Measurements from ENCODE around the gene PCDHB13.
A peak's percentile ranks its signal among the peaks of the same experiment; 100 is the strongest.
"Not testable (repeated sequence)": the region's sequence is repeated elsewhere in the genome, so short reads cannot be mapped to it uniquely, and the experiment has no call there.

Gene PCDHB13

GRCh38 chr5:141188682-141189081 lies 25.0 kb upstream of the PCDHB13 start:
- H4K91ac ChIP-seq (ENCODE audit: low read depth, low read length, poor library complexity); H2AK5ac ChIP-seq (ENCODE audit: low read depth, low read length); DNase-seq (ENCODE audit: low spot score); H3K79me1 ChIP-seq (ENCODE audit: low read depth, low read length); H3K4me1 ChIP-seq (ENCODE audit: control insufficient read depth in 2 of 2, insufficient read depth in 1 of 2, low read depth in 1 of 2, low read length in 2 of 2); H3K9ac ChIP-seq (ENCODE audit: low read depth, low read length, poor library complexity); H3K4me2 ChIP-seq (ENCODE audit: insufficient read depth, low read length, poor library complexity, severe bottlenecking); H2AFZ ChIP-seq (ENCODE audit: low read length); H2BK15ac ChIP-seq (ENCODE audit: low read length); H3K14ac ChIP-seq (ENCODE audit: low read length); H2BK5ac ChIP-seq (ENCODE audit: low read length); H3K4ac ChIP-seq (ENCODE audit: low read length); H2BK12ac ChIP-seq (ENCODE audit: low read length); H2BK120ac ChIP-seq (ENCODE audit: low read depth, low read length); H3K4me3 ChIP-seq (ENCODE audit: low read length in 2 of 2); H4K8ac ChIP-seq (ENCODE audit: low read depth, low read length); H3K23ac ChIP-seq (ENCODE audit: low read depth, low read length, poor library complexity); H3K36me3 ChIP-seq (replicated peaks in 1 of 2; ENCODE audit: control insufficient read depth in 2 of 2, insufficient read depth in 2 of 2, low read length in 2 of 2); H3K18ac ChIP-seq (ENCODE audit: low read length); H3K27ac ChIP-seq (replicated peaks; ENCODE audit: low read length); H3K27me3 ChIP-seq (ENCODE audit: control insufficient read depth in 3 of 3, insufficient read depth in 3 of 3, low read depth in 1 of 3, low read length in 3 of 3): not testable (repeated sequence)
- WGBS, 2 donors (ENCODE audit: extremely low coverage in 2 of 2, insufficient read length in 2 of 2, insufficient replicate concordance in 1 of 2): no CpG with 5 or more reads among the region's 37 CpGs
- H3K9me3 ChIP-seq (replicated peaks in 1 of 2; ENCODE audit: control insufficient read depth in 2 of 2, insufficient read depth in 1 of 2, low read depth in 1 of 2, low read length in 2 of 2): peaks cover 3 to 40% of the 10 kb centered on the region in 2 donors

GRCh38 chr5:141189131-141189530 lies 24.6 kb upstream of the PCDHB13 start:
- not testable (repeated sequence) for H3K9ac ChIP-seq (ENCODE audit: low read depth, low read length, poor library complexity); H3K79me1 ChIP-seq (ENCODE audit: low read depth, low read length); H2BK12ac ChIP-seq (ENCODE audit: low read length); H3K4me3 ChIP-seq (ENCODE audit: low read length in 2 of 2); H4K8ac ChIP-seq (ENCODE audit: low read depth, low read length); H2BK120ac ChIP-seq (ENCODE audit: low read depth, low read length); DNase-seq (ENCODE audit: low spot score); H3K4ac ChIP-seq (ENCODE audit: low read length); H2AFZ ChIP-seq (ENCODE audit: low read length); H3K27ac ChIP-seq (replicated peaks; ENCODE audit: low read length); H2BK15ac ChIP-seq (ENCODE audit: low read length); H3K36me3 ChIP-seq (replicated peaks in 1 of 2; ENCODE audit: control insufficient read depth in 2 of 2, insufficient read depth in 2 of 2, low read length in 2 of 2); H3K4me2 ChIP-seq (ENCODE audit: insufficient read depth, low read length, poor library complexity, severe bottlenecking); H3K4me1 ChIP-seq (ENCODE audit: control insufficient read depth in 2 of 2, insufficient read depth in 1 of 2, low read depth in 1 of 2, low read length in 2 of 2); H4K91ac ChIP-seq (ENCODE audit: low read depth, low read length, poor library complexity); H3K27me3 ChIP-seq (ENCODE audit: control insufficient read depth in 3 of 3, insufficient read depth in 3 of 3, low read depth in 1 of 3, low read length in 3 of 3); H2AK5ac ChIP-seq (ENCODE audit: low read depth, low read length); H3K23ac ChIP-seq (ENCODE audit: low read depth, low read length, poor library complexity); H3K18ac ChIP-seq (ENCODE audit: low read length); H2BK5ac ChIP-seq (ENCODE audit: low read length); H3K14ac ChIP-seq (ENCODE audit: low read length)
- whole genome bisulfite sequencing, 2 donors (ENCODE audit: extremely low coverage in 2 of 2, insufficient read length in 2 of 2, insufficient replicate concordance in 1 of 2): no CpG with 5 or more reads among the region's 35 CpGs
- H3K9me3 ChIP-seq (replicated peaks in 1 of 2; ENCODE audit: control insufficient read depth in 2 of 2, insufficient read depth in 1 of 2, low read depth in 1 of 2, low read length in 2 of 2): peaks cover 3 to 39% of the 10 kb centered on the region in 2 donors

- WGBS, 2 donors (ENCODE audit: extremely low coverage in 2 of 2, insufficient read length in 2 of 2, insufficient replicate concordance in 1 of 2): no CpG with 5 or more reads among the region's 10 CpGs
- no peak within 1 kb of the TSS for H2BK12ac ChIP-seq (ENCODE audit: low read length)
Observed at GRCh38 chr5:141192110-141192725, 21.5 kb upstream of the PCDHB13 start, which contains the start of gene PCDHB10. Gene PCDHB10, plus strand, starts transcription at chr5:141192353. Its CDS starts 200 bp downstream, at chr5:141192553.

GRCh38 chr5:141194332-141194731 lies 19.4 kb upstream of the PCDHB13 start:
- H3K27me3 ChIP-seq (ENCODE audit: control insufficient read depth in 3 of 3, insufficient read depth in 3 of 3, low read depth in 1 of 3, low read length in 3 of 3); H2BK120ac ChIP-seq (ENCODE audit: low read depth, low read length); H2AK5ac ChIP-seq (ENCODE audit: low read depth, low read length); H3K4ac ChIP-seq (ENCODE audit: low read length); H3K4me1 ChIP-seq (ENCODE audit: control insufficient read depth in 2 of 2, insufficient read depth in 1 of 2, low read depth in 1 of 2, low read length in 2 of 2); H2BK12ac ChIP-seq (ENCODE audit: low read length); H3K36me3 ChIP-seq (replicated peaks in 1 of 2; ENCODE audit: control insufficient read depth in 2 of 2, insufficient read depth in 2 of 2, low read length in 2 of 2); H2BK5ac ChIP-seq (ENCODE audit: low read length); H3K23ac ChIP-seq (ENCODE audit: low read depth, low read length, poor library complexity); H3K14ac ChIP-seq (ENCODE audit: low read length); H3K79me1 ChIP-seq (ENCODE audit: low read depth, low read length); H2AFZ ChIP-seq (ENCODE audit: low read length); H4K91ac ChIP-seq (ENCODE audit: low read depth, low read length, poor library complexity); H4K8ac ChIP-seq (ENCODE audit: low read depth, low read length); H2BK15ac ChIP-seq (ENCODE audit: low read length); H3K9ac ChIP-seq (ENCODE audit: low read depth, low read length, poor library complexity); DNase-seq (ENCODE audit: low spot score); H3K4me3 ChIP-seq (ENCODE audit: low read length in 2 of 2); H3K4me2 ChIP-seq (ENCODE audit: insufficient read depth, low read length, poor library complexity, severe bottlenecking); H3K18ac ChIP-seq (ENCODE audit: low read length); H3K27ac ChIP-seq (replicated peaks; ENCODE audit: low read length): not testable (repeated sequence)
- WGBS, 2 donors (ENCODE audit: extremely low coverage in 2 of 2, insufficient read length in 2 of 2, insufficient replicate concordance in 1 of 2): no CpG with 5 or more reads among the region's 37 CpGs
- peaks cover 4 to 36% of the 10 kb centered on the region in 2 donors for H3K9me3 ChIP-seq (replicated peaks in 1 of 2; ENCODE audit: control insufficient read depth in 2 of 2, insufficient read depth in 1 of 2, low read depth in 1 of 2, low read length in 2 of 2)

More at GRCh38 chr5:141192110-141192725, 21.5 kb upstream of the PCDHB13 start, which contains the start of gene PCDHB10:
- H3K27ac ChIP-seq (replicated peaks; ENCODE audit: low read length): no peak within 1 kb of the TSS
- no peaks in the 10 kb centered on the region for H3K27me3 ChIP-seq (ENCODE audit: control insufficient read depth in 3 of 3, insufficient read depth in 3 of 3, low read depth in 1 of 3, low read length in 3 of 3)
- H3K14ac ChIP-seq (ENCODE audit: low read length): no peak within 1 kb of the TSS
- no peak within 1 kb of the TSS for H3K9ac ChIP-seq (ENCODE audit: low read depth, low read length, poor library complexity)
- peaks cover 3 to 36% of the 10 kb centered on the region in 2 donors for H3K9me3 ChIP-seq (replicated peaks in 1 of 2; ENCODE audit: control insufficient read depth in 2 of 2, insufficient read depth in 1 of 2, low read depth in 1 of 2, low read length in 2 of 2)
- no peak within 1 kb of the TSS for H3K23ac ChIP-seq (ENCODE audit: low read depth, low read length, poor library complexity)
- H3K4me2 ChIP-seq (ENCODE audit: insufficient read depth, low read length, poor library complexity, severe bottlenecking): no peak within 1 kb of the TSS
- peak; percentile 51 for DNase-seq (ENCODE audit: low spot score)
- H2AK5ac ChIP-seq (ENCODE audit: low read depth, low read length): no peak within 1 kb of the TSS
- no peaks in the 10 kb centered on the region for H3K4me1 ChIP-seq (ENCODE audit: control insufficient read depth in 2 of 2, insufficient read depth in 1 of 2, low read depth in 1 of 2, low read length in 2 of 2)
- H2BK120ac ChIP-seq (ENCODE audit: low read depth, low read length): no peak within 1 kb of the TSS
- H3K4me3 ChIP-seq (ENCODE audit: low read length in 2 of 2): peak within 1 kb of the TSS; percentile 40 to 41
- H2BK5ac ChIP-seq (ENCODE audit: low read length): no peak within 1 kb of the TSS
- no peaks in the 10 kb centered on the region for H3K79me1 ChIP-seq (ENCODE audit: low read depth, low read length)
- no peak within 1 kb of the TSS for H2BK15ac ChIP-seq (ENCODE audit: low read length)
- no peaks in the 10 kb centered on the region for H3K36me3 ChIP-seq (replicated peaks in 1 of 2; ENCODE audit: control insufficient read depth in 2 of 2, insufficient read depth in 2 of 2, low read length in 2 of 2)
- no peak within 1 kb of the TSS for H4K8ac ChIP-seq (ENCODE audit: low read depth, low read length)
- no peak within 1 kb of the TSS for H3K18ac ChIP-seq (ENCODE audit: low read length)
- peak within 1 kb of the TSS; percentile 78 for H2AFZ ChIP-seq (ENCODE audit: low read length)
- no peak within 1 kb of the TSS for H3K4ac ChIP-seq (ENCODE audit: low read length)
- no peak within 1 kb of the TSS for H4K91ac ChIP-seq (ENCODE audit: low read depth, low read length, poor library complexity)
